ENCODE measurements around the gene PRDM1.

The PRDM1 gene

GRCh38 chr6:106113256-106113959 is 27.3 kb downstream of the PRDM1 start:
- TF ChIP-seq CTCF (IDR thresholded peaks at IDR 0.05; ENCODE audit: insufficient read depth, low read depth, low read length, missing control alignments) = no peak
- H3K4me3 ChIP-seq (ENCODE audit: low read length) = no peak overlapping the region
- no peak for DNase-seq (ENCODE audit: low read depth)

DNA sequence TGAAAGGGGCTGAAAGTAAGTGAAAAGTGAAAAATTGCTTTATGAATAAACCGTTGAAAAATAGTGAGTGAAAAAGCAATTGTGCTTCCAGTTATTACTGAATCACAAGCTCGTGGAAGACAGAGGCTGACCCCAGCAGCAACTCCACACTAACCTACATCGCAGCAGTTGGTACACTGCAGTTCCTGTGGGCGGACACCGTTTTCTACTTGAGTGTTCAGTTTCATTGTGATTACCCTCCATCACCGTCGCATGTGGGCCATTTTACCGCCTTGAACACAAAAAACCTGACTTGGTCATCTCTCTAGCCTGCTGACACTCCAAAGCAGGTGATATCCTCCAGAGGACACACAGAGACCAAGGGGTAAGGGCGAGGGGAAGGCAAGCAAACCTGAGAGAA is 28.4 kb downstream of the PRDM1 start:
- no peak for TF ChIP-seq CTCF (IDR thresholded peaks at IDR 0.05; ENCODE audit: insufficient read depth, low read depth, low read length, missing control alignments)
- DNase-seq (ENCODE audit: low read depth) = no peak

DNA sequence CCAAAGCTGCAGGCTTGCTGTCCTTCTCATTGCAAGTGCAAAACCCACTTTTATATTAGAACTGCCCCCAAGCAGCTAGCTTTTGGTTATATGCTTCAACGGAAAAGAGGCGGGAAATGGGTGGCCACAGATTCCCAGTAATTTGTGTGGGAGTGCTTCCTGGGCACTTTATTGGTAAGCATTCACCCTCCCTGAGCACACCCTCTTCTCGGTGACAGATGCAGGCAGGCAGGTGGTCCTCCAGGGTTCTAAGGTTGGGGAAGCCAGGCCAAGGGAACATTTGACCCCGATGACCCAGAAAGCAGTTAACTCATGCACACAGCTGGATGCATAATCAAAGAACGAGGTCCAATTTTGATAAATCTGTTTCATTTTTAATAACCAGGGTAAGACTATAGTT is 29.1 kb downstream of the PRDM1 start:
- no peak for TF ChIP-seq CTCF (IDR thresholded peaks at IDR 0.05; ENCODE audit: insufficient read depth, low read depth, low read length, missing control alignments)
- no peak overlapping the region for H3K4me3 ChIP-seq (ENCODE audit: low read length)
- no peak for DNase-seq (ENCODE audit: low read depth)

More for the DNA sequence above, 28.4 kb downstream of the PRDM1 start:
- H3K4me3 ChIP-seq (ENCODE audit: low read length) = no peak overlapping the region

GRCh38 chr6:106116125-106116832 is 30.1 kb downstream of the PRDM1 start:
- TF ChIP-seq CTCF (IDR thresholded peaks at IDR 0.05; ENCODE audit: insufficient read depth, low read depth, low read length, missing control alignments) = no peak
- no peak overlapping the region for H3K4me3 ChIP-seq (ENCODE audit: low read length)
- DNase-seq (ENCODE audit: low read depth) = peak; percentile 87

- H3K4me3 ChIP-seq (ENCODE audit: low read length) = no peak overlapping the region
- TF ChIP-seq CTCF (IDR thresholded peaks at IDR 0.05; ENCODE audit: insufficient read depth, low read depth, low read length, missing control alignments) = no peak
- DNase-seq (ENCODE audit: low read depth) = no peak
These were observed 31.4 kb downstream of the PRDM1 start for GRCh38 chr6:106117579-106117978.

GRCh38 chr6:106118835-106119431 is 32.8 kb downstream of the PRDM1 start:
- DNase-seq (ENCODE audit: low read depth) = no peak
- no peak overlapping the region for H3K4me3 ChIP-seq (ENCODE audit: low read length)
- TF ChIP-seq CTCF (IDR thresholded peaks at IDR 0.05; ENCODE audit: insufficient read depth, low read depth, low read length, missing control alignments) = no peak
